ENCODE measurements around the gene SPOCK1.

The SPOCK1 gene

GRCh38 chr5:137292461-137293027 lies 206.6 kb downstream of the SPOCK1 start:
- DNase-seq: peak; percentile 22

- no peak for DNase-seq
Observed at GRCh38 chr5:137291436-137291835, 207.7 kb downstream of the SPOCK1 start.

GRCh38 chr5:137291031-137291430 lies 208.1 kb downstream of the SPOCK1 start:
- DNase-seq: no peak

- DNase-seq: no peak
Observed at GRCh38 chr5:137290373-137290772, 208.8 kb downstream of the SPOCK1 start.

GRCh38 chr5:137289856-137290255 lies 209.3 kb downstream of the SPOCK1 start:
- no peak for DNase-seq

- DNase-seq: no peak
Observed at GRCh38 chr5:137287569-137287968, 211.6 kb downstream of the SPOCK1 start.

GRCh38 chr5:137286025-137286610 lies 213.0 kb downstream of the SPOCK1 start:
- no peak for DNase-seq

GRCh38 chr5:137283801-137284200 lies 215.3 kb downstream of the SPOCK1 start:
- DNase-seq: no peak

- no peak for DNase-seq
Observed at GRCh38 chr5:137282216-137282615, 216.9 kb downstream of the SPOCK1 start.

- no peak for DNase-seq
Observed at GRCh38 chr5:137281201-137281600, 217.9 kb downstream of the SPOCK1 start.

- DNase-seq: no peak
Observed at GRCh38 chr5:137280656-137281055, 218.5 kb downstream of the SPOCK1 start.

- no peak for DNase-seq
Observed at GRCh38 chr5:137279521-137280231, 219.4 kb downstream of the SPOCK1 start.

GRCh38 chr5:137278476-137278875 lies 220.7 kb downstream of the SPOCK1 start:
- DNase-seq: no peak

GRCh38 chr5:137275083-137275482 lies 224.0 kb downstream of the SPOCK1 start:
- no peak for DNase-seq

- DNase-seq: no peak
Observed at GRCh38 chr5:137273511-137273910, 225.6 kb downstream of the SPOCK1 start.

- no peak for DNase-seq
Observed at GRCh38 chr5:137272831-137273230, 226.3 kb downstream of the SPOCK1 start.

GRCh38 chr5:137269946-137270345 lies 229.2 kb downstream of the SPOCK1 start:
- no peak for DNase-seq

- DNase-seq: no peak
Observed at GRCh38 chr5:137269274-137269673, 229.9 kb downstream of the SPOCK1 start.

- no peak for DNase-seq
Observed at GRCh38 chr5:137268646-137269045, 230.5 kb downstream of the SPOCK1 start.

GRCh38 chr5:137266186-137266585 lies 232.9 kb downstream of the SPOCK1 start:
- no peak for DNase-seq

GRCh38 chr5:137265457-137265856 lies 233.7 kb downstream of the SPOCK1 start:
- DNase-seq: no peak

- no peak for DNase-seq
Observed at GRCh38 chr5:137264573-137264972, 234.6 kb downstream of the SPOCK1 start.

GRCh38 chr5:137264041-137264440 lies 235.1 kb downstream of the SPOCK1 start:
- no peak for DNase-seq
